ENCODE data around the gene SGPP2. TPM values are rescaled to one million over a fixed set of nuclear protein-coding genes. Genes with fewer than 3 reads are reported as not detected.

The SGPP2 gene
- total and polyA plus RNA-seq, 2 of the 4 experiments (the other 2 are of a cell fraction), result not detected

- CTCF ChIA-PET, result no interaction called here
- H2AK9ac ChIP-seq (replicated peaks; ENCODE audit: low read depth, low read length, poor library complexity), result no peak overlapping the region
- no peak overlapping the region for H3K14ac ChIP-seq (replicated peaks; ENCODE audit: low read depth, low read length)
- no TSS peak for BruUV-seq (replicated peaks)
- in situ Hi-C loops (cut with MboI; ENCODE audit: low sequenced_read_pairs), result no loop called here
- no peak overlapping the region for H3K4ac ChIP-seq (ENCODE audit: low read depth, low read length)
- POLR2A ChIA-PET (ENCODE audit: unreplicated experiment), result no interaction called here
- dilution Hi-C loops (cut with HindIII; ENCODE audit: low sequenced_read_pairs, unreplicated experiment), result no loop called here
- H4K91ac ChIP-seq (ENCODE audit: insufficient read depth, low read depth, low read length), result no peak overlapping the region
- no peak for DNase-seq
- intact Hi-C loops (cut with micrococcal nuclease), result no loop called here
- H3K56ac ChIP-seq (ENCODE audit: extremely low read depth, insufficient read depth, low read length), result no peak overlapping the region
- H3K9me1 ChIP-seq (ENCODE audit: insufficient read depth, low read length), result no peaks in the 10 kb centered on the region
- no peaks in the 10 kb centered on the region for H4K20me1 ChIP-seq (ENCODE audit: insufficient read depth, low read length)
- TF ChIP-seq RFX5 (IDR thresholded peaks at IDR 0.05; ENCODE audit: low read depth, low read length) (no peak), RAD21 (IDR thresholded peaks at IDR 0.05; ENCODE audit: low read length) (no peak), CTCF (conservative IDR thresholded peaks at IDR 0.05; ENCODE audit: low read depth, low read length) (no peak), POLR2A (IDR thresholded peaks at IDR 0.05; ENCODE audit: low read depth, low read length) (no peak), USF2 (IDR thresholded peaks at IDR 0.05; ENCODE audit: low read depth, low read length) (no peak), MAFK (IDR thresholded peaks at IDR 0.05; ENCODE audit: low read depth, low read length) (no peak), ELK1 (IDR thresholded peaks at IDR 0.05; ENCODE audit: borderline replicate concordance, low read depth, low read length) (no peak), MAZ (IDR thresholded peaks at IDR 0.05; ENCODE audit: borderline replicate concordance, low read depth, low read length) (no peak), NFE2L2 (IDR thresholded peaks at IDR 0.05; ENCODE audit: low read depth, low read length) (no peak), FOS (IDR thresholded peaks at IDR 0.05; ENCODE audit: low read depth, low read length) (no peak), BHLHE40 (IDR thresholded peaks at IDR 0.05; ENCODE audit: low read depth, low read length) (no peak), SMC3 (IDR thresholded peaks at IDR 0.05; ENCODE audit: low read depth, low read length) (no peak), CEBPB (IDR thresholded peaks at IDR 0.05; ENCODE audit: low read depth, low read length) (no peak), CHD1 (IDR thresholded peaks at IDR 0.05; ENCODE audit: low read depth, low read length) (no peak), MXI1 (IDR thresholded peaks at IDR 0.05; ENCODE audit: borderline replicate concordance, low read depth, low read length) (no peak), RCOR1 (IDR thresholded peaks at IDR 0.05; ENCODE audit: insufficient replicate concordance, low read length) (no peak)
- no peak overlapping the region for H2BK20ac ChIP-seq (ENCODE audit: low read depth, low read length)
- H2AK5ac ChIP-seq (ENCODE audit: low read depth, low read length), result no peak overlapping the region
- no peak overlapping the region for H3K18ac ChIP-seq (ENCODE audit: low read depth, low read length)
- H2BK15ac ChIP-seq (ENCODE audit: low read depth, low read length), result no peak overlapping the region
- H3K79me1 ChIP-seq (ENCODE audit: low read depth in 1 of 2, low read length in 2 of 2), result no peaks in the 10 kb centered on the region
- H3K9ac ChIP-seq (ENCODE audit: low read depth, low read length), result no peak overlapping the region
- H3K9me3 ChIP-seq (ENCODE audit: control insufficient read depth, insufficient read depth, low read length), result no peaks in the 10 kb centered on the region
- H2BK120ac ChIP-seq (ENCODE audit: low read depth, low read length), result no peak overlapping the region
- H2AFZ ChIP-seq (replicated peaks; ENCODE audit: low read length, poor library complexity), result no peak overlapping the region
- no peak for ATAC-seq (ENCODE audit: low read depth)
- no peaks in the 10 kb centered on the region for H3K36me3 ChIP-seq (ENCODE audit: control insufficient read depth, insufficient read depth, low read length)
- H4K5ac ChIP-seq (ENCODE audit: low read depth, low read length), result no peak overlapping the region
- no peak overlapping the region for H3K27ac ChIP-seq (ENCODE audit: insufficient read depth, low read length)
- H4K8ac ChIP-seq (ENCODE audit: low read depth in 2 of 2, low read length in 2 of 2), result no peak overlapping the region
- peaks cover 7% of the 10 kb centered on the region for H3K27me3 ChIP-seq (ENCODE audit: control insufficient read depth, insufficient read depth, low read length)
- no peak overlapping the region for H3K4me2 ChIP-seq (ENCODE audit: low read depth, low read length)
- no peak overlapping the region for H3K4me3 ChIP-seq (ENCODE audit: insufficient read depth, low read depth, low read length)
- H3K23ac ChIP-seq (ENCODE audit: low read depth, low read length), result no peak overlapping the region
- no peaks in the 10 kb centered on the region for H3K4me1 ChIP-seq (ENCODE audit: control insufficient read depth, insufficient read depth, low read length)
- no peak overlapping the region for H2BK5ac ChIP-seq (ENCODE audit: low read depth, low read length, poor library complexity, severe bottlenecking)
Observed at GRCh38 chr2:222430681-222431080, 6.3 kb downstream of the SGPP2 start.

Measured in IMR-90 (cell line).